Heart right ventricle (tissue), 16 donors: ENCODE results near the gene VAX1. TPM values are rescaled to one million over a fixed set of nuclear protein-coding genes. Genes with fewer than 3 reads are reported as not detected.
"Not testable (repeated sequence)": the region's sequence is repeated elsewhere in the genome, so short reads cannot be mapped to it uniquely, and the experiment has no call there.

ENCODE experiments used
- ATAC-seq, 8 donors: fragments of 200-7000 bp; cut with Tn5 transposase; one replicate each; pipeline ENCODE4 v1.9.1; 2020; ENCODE audit warnings: mild to moderate bottlenecking in 8 of 8, moderate library complexity in 8 of 8, moderate number of reproducible peaks in 1 of 8
- DNase-seq, 2 donors: peaks; one replicate each; pipeline ENCODE4 v3.0.0-alpha.2; 2020
- H3K27ac ChIP-seq, 10 donors: fragments of 200-600 bp; sonication (generic) in 2 of 10; one replicate each; pipeline versions ENCODE4 v1.5.0 to v1.8.0; 2020 to 2022; ENCODE audit warnings: mild to moderate bottlenecking in 3 of 10
- H3K27me3 ChIP-seq, 7 donors: fragments of 200-600 bp; one replicate each; pipeline ENCODE4 v1.8.0; 2021 to 2022; ENCODE audit warnings: mild to moderate bottlenecking in 2 of 7
- H3K36me3 ChIP-seq, 9 donors: fragments of 200-600 bp; sonication (generic) in 1 of 9; one replicate each; pipeline versions ENCODE4 v1.5.0 to v1.8.0; 2020 to 2022; ENCODE audit warnings: mild to moderate bottlenecking in 2 of 9
- H3K4me1 ChIP-seq, 9 donors: fragments of 200-600 bp; sonication (generic) in 1 of 9; one replicate each; pipeline versions ENCODE4 v1.5.0 to v1.8.0; 2020 to 2022; ENCODE audit warnings: mild to moderate bottlenecking in 4 of 9
- H3K4me3 ChIP-seq, 10 donors: fragments of 200-600 bp; sonication (generic) in 2 of 10; one replicate each; pipeline versions ENCODE4 v1.5.0 to v1.8.0; 2020 to 2022; ENCODE audit warnings: mild to moderate bottlenecking in 7 of 10, moderate library complexity in 2 of 10
- H3K9me3 ChIP-seq, 11 donors: fragments of 200-600 bp in 10 of 11; sonication (generic) in 2 of 11; one replicate each; pipeline versions ENCODE4 v1.5.0 to v1.8.0; 2013 to 2022; ENCODE audit warnings: mild to moderate bottlenecking in 2 of 11, control low read depth in 1 of 11, moderate library complexity in 1 of 11
- CTCF ChIP-seq, 9 donors: fragments of 200-600 bp; sonication (generic) in 2 of 9; IDR thresholded peaks; one replicate each; pipeline versions ENCODE4 v1.5.0 to v1.8.0; 2021 to 2022; ENCODE audit warnings: antibody characterized with exemption in 9 of 9, mild to moderate bottlenecking in 5 of 9, moderate library complexity in 1 of 9
- WGBS, 2 donors: extraction: QIAGEN DNeasy Blood & Tissue Kit; methylation state at CpG; one replicate each; pipeline ENCODE4 v1.1.7; 2013; ENCODE audit warnings: inconsistent platforms in 1 of 2; 5-methylcytosine and 5-hydroxymethylcytosine counted together
- intact Hi-C, 10 donors: fragments of 100-400 bp; cut with DNase I; formaldehyde crosslinking; loops; one replicate each; pipeline versions ENCODE4 v1.11.1 to v1.14.2; 2022
- polyA plus RNA-seq, 2 donors: library from polyadenylated mRNA; stranded (reverse); fragments of 200-250 nt; gene quantifications; one replicate each; pipeline ENCODE4 v1.2.3, GENCODE V29; 2013
- total RNA-seq, 10 donors: library from RNA; stranded (reverse); fragmentation: NEBNext Ultra II Directional in 3 of 10; extraction: Animal tissue kit (Norgen Biotek cat#: 25700) in 3 of 10; gene quantifications; one replicate each; pipeline versions ENCODE4 v1.2.1 to v1.2.4, GENCODE V29; 2021 to 2023
- donor health status: Arrhythmogenic right ventricular cardiomyopathy.
- donor health status: ischemic (EF 13 %, LVEDD 7.1; RV severe dilation, severe dysfunction).
- donor health status: healthy with polysubstance abuse.
- donor health status: DM: no; HTN: yes; CAD: no.
- donor health status: DM: no; HTN: no; CAD: no.
- donor health status: ischemic (EF 25% LVEDD 6.9; RV normal size, moderate dysfunction).
- donor health status: ischemic (EF 25% LVEDD 5.7; RV mildly dilated, moderate dysfunction).
- donor health status: healthy.
- donor health status: DM: yes; HTN: yes; CAD: no.
- donor health status: Ischemic cardiomyopathy.
- donor health status: ischemic (EF 35%, LVEDD 5.7; RV mildly dilated, moderate dysfunction).
- donor health status: nonischemic (EF 11% LVEDD 7.7; RV severe dilation, severe dysfunction).
- donor health status: DM: yes; HTN: yes; CAD: no.
- donor health status: PGD.
- donor health status: ischemic (EF 29% LVEDD 5.4; RV normal size, mild dysfunction).
- donor health status: nonischemic (EF 23%, LVEDD 6.1; RV moderate dilation, normal function).

VAX1 gene
- total and polyA plus RNA-seq, 12 donors = not detected

- WGBS, 2 donors = 8 to 29% methylated on average over 8 of the region's 8 CpGs
- H3K4me3 ChIP-seq = peak overlapping the region in 5 of 10 donors; percentile 11 to 24 (median 18)
Observed at GRCh38 chr10:117130862-117131375, 7.2 kb downstream of the VAX1 start.

GRCh38 chr10:117130346-117130745, 7.7 kb downstream of the VAX1 start:
- DNase-seq = no peak
- no peak for TF ChIP-seq CTCF (IDR thresholded peaks at IDR 0.05)
- H3K27ac ChIP-seq = no peak overlapping the region
- H3K4me1 ChIP-seq = peaks cover 8 to 38% (median 33%) of the 10 kb centered on the region in 9 donors
- no peaks in the 10 kb centered on the region for H3K9me3 ChIP-seq
- no peak for ATAC-seq
- peaks cover 22 to 95% (median 95%) of the 10 kb centered on the region in 7 donors for H3K27me3 ChIP-seq
- H3K4me3 ChIP-seq = no peak overlapping the region
- no peaks in the 10 kb centered on the region for H3K36me3 ChIP-seq
- intact Hi-C loops = no loop called here
- WGBS, 2 donors = 51 to 76% methylated on average over 2 of the region's 2 CpGs

More at GRCh38 chr10:117130862-117131375, 7.2 kb downstream of the VAX1 start:
- ATAC-seq = no peak
- Histone ChIP-seq H3K27ac (no peak overlapping the region), H3K4me1 (peaks cover 8 to 38% (median 33%) of the 10 kb centered on the region in 9 donors), H3K9me3 (no peaks in the 10 kb centered on the region), H3K27me3 (peaks cover 27 to 96% (median 95%) of the 10 kb centered on the region in 7 donors), H3K36me3 (no peaks in the 10 kb centered on the region)
- no peak for DNase-seq
- TF ChIP-seq CTCF (IDR thresholded peaks at IDR 0.05) = no peak
- intact Hi-C loops = no loop called here

- H3K36me3 ChIP-seq, ATAC-seq, H3K9me3 ChIP-seq, H3K4me3 ChIP-seq, H3K27ac ChIP-seq, intact Hi-C loops, H3K4me1 ChIP-seq, DNase-seq: not testable (repeated sequence)
- peaks cover 10 to 79% (median 75%) of the 10 kb centered on the region in 7 donors for H3K27me3 ChIP-seq
- 95 to 96% methylated on average over 13 to 15 of the region's 23 CpGs for WGBS, 2 donors
Observed at GRCh38 chr10:117126645-117127044, 11.4 kb downstream of the VAX1 start.

- Histone ChIP-seq H3K27me3 (peaks cover 4 to 76% (median 72%) of the 10 kb centered on the region in 7 donors), H3K4me1 (peaks cover 0 to 2% (median under 1%) of the 10 kb centered on the region in 9 donors), H3K9me3 (no peaks in the 10 kb centered on the region), H3K36me3 (no peaks in the 10 kb centered on the region), H3K27ac (no peak overlapping the region), H3K4me3 (no peak overlapping the region)
- WGBS, 2 donors = 53 to 61% methylated on average over 26 of the region's 26 CpGs
- TF ChIP-seq CTCF (IDR thresholded peaks at IDR 0.05) = no peak
- no peak for ATAC-seq
- no peak for DNase-seq
- intact Hi-C loops = no loop called here
Observed at GRCh38 chr10:117126034-117126433, 12.0 kb downstream of the VAX1 start.

- Histone ChIP-seq H3K27ac (no peak overlapping the region), H3K4me1 (no peaks in the 10 kb centered on the region), H3K36me3 (no peaks in the 10 kb centered on the region), H3K4me3 (no peak overlapping the region), H3K9me3 (no peaks in the 10 kb centered on the region), H3K27me3 (peaks cover 0 to 79% (median 25%) of the 10 kb centered on the region in 7 donors)
- ATAC-seq (no peak), DNase-seq (no peak)
- peak in 1 of 9 donors; percentile 13 for TF ChIP-seq CTCF (IDR thresholded peaks at IDR 0.05)
- intact Hi-C loops = no loop called here
- WGBS, 2 donors = 31% methylated on average over 1 of the region's 1 CpG
Observed at GRCh38 chr10:117112220-117112619, 25.9 kb downstream of the VAX1 start.
